WTC11 (cell line): ENCODE data around the gene FAHD1. TPM values are rescaled to one million over a fixed set of nuclear protein-coding genes. Genes with fewer than 3 reads are reported as not detected.

ENCODE experiments used
- ATAC-seq: fragments of 200-7000 bp; cut with Tn5 transposase; 2 replicates; pipeline ENCODE4 v1.10.0; 2021; ENCODE audit warnings: mild to moderate bottlenecking, moderate library complexity
- CTCF ChIA-PET: fragments of 300-600 bp; sonication (Branson Sonifier 250); formaldehyde crosslinking; loops from one replicate; lab custom pipeline; 2021; ENCODE audit warnings: antibody characterized with exemption; lab: Charles Lee
- POLR2A ChIA-PET: fragments of 350-600 bp; sonication (Branson Sonifier 250); formaldehyde crosslinking; loops from one replicate; lab custom pipeline; 2021; ENCODE audit warnings: antibody characterized with exemption; lab: Charles Lee
- DNase-seq: peaks from one replicate; pipeline ENCODE4 v3.0.0; 2021; ENCODE audit warnings: low spot score
- H3K27ac Mint-ChIP-seq: 2 replicates; pipeline ENCODE4 v1.8.0; 2021; ENCODE audit warnings: mixed read lengths
- H3K27me3 Mint-ChIP-seq: 2 replicates; pipeline ENCODE4 v1.8.0; 2021; ENCODE audit warnings: low read depth, mild to moderate bottlenecking, moderate library complexity, mixed read lengths
- H3K36me3 Mint-ChIP-seq: 2 replicates; pipeline ENCODE4 v1.8.0; 2021; ENCODE audit warnings: mixed read lengths
- H3K4me1 Mint-ChIP-seq: 2 replicates; pipeline ENCODE4 v1.8.0; 2022; ENCODE audit warnings: mixed read lengths
- H3K4me3 Mint-ChIP-seq: 2 replicates; pipeline ENCODE4 v1.8.0; 2021; ENCODE audit warnings: mild to moderate bottlenecking, moderate library complexity, mixed read lengths
- H3K9me3 Mint-ChIP-seq: 2 replicates; pipeline ENCODE4 v1.8.0; 2021; ENCODE audit warnings: mixed read lengths
- EMX1 ChIP-seq: fragments of 250-450 bp; sonication (Bioruptor Pico); IDR thresholded peaks from 2 replicates; pipeline ENCODE4 v1.8.0; 2021; ENCODE audit warnings: mild to moderate bottlenecking
- ESRRA ChIP-seq: sonication (generic); formaldehyde crosslinking; IDR thresholded peaks from 2 replicates; pipeline ENCODE4 v1.8.1; 2022; ENCODE audit warnings: mild to moderate bottlenecking, missing genetic modification reagents, borderline replicate concordance
- FOXP4 ChIP-seq: sonication (generic); formaldehyde crosslinking; IDR thresholded peaks from 2 replicates; pipeline ENCODE4 v1.8.0; 2022; ENCODE audit warnings: mild to moderate bottlenecking, missing genetic modification reagents
- MAX ChIP-seq: sonication (generic); formaldehyde crosslinking; IDR thresholded peaks from 2 replicates; pipeline ENCODE4 v1.8.0; 2022; ENCODE audit warnings: mild to moderate bottlenecking, missing genetic modification reagents
- MYBL2 ChIP-seq: sonication (generic); formaldehyde crosslinking; IDR thresholded peaks from 2 replicates; pipeline ENCODE4 v1.8.1; 2023; ENCODE audit warnings: mild to moderate bottlenecking, moderate library complexity, missing genetic modification reagents
- PREB ChIP-seq: sonication (generic); formaldehyde crosslinking; IDR thresholded peaks from 2 replicates; pipeline ENCODE4 v1.8.1; 2022; ENCODE audit warnings: mild to moderate bottlenecking, missing genetic modification reagents, moderate library complexity, borderline replicate concordance
- PRRX2 ChIP-seq: fragments of 250-450 bp; sonication (Bioruptor Pico); IDR thresholded peaks from 2 replicates; pipeline ENCODE4 v1.8.0; 2021; ENCODE audit warnings: mild to moderate bottlenecking
- SMAD4 ChIP-seq: sonication (generic); formaldehyde crosslinking; IDR thresholded peaks from 2 replicates; pipeline ENCODE4 v1.8.0; 2022; ENCODE audit warnings: mild to moderate bottlenecking, missing genetic modification reagents
- SOX15 ChIP-seq: fragments of 250-450 bp; sonication (Bioruptor Pico); IDR thresholded peaks from 2 replicates; pipeline ENCODE4 v1.9.0; 2021; ENCODE audit warnings: mild to moderate bottlenecking
- STAT6 ChIP-seq: sonication (generic); formaldehyde crosslinking; conservative IDR thresholded peaks from 2 replicates; pipeline ENCODE4 v1.8.1; 2023; ENCODE audit warnings: mild to moderate bottlenecking, low read depth, missing genetic modification reagents, moderate library complexity
- TEAD4 ChIP-seq: sonication (generic); formaldehyde crosslinking; IDR thresholded peaks from 2 replicates; pipeline ENCODE4 v1.8.0; 2022; ENCODE audit warnings: mild to moderate bottlenecking, missing genetic modification reagents
- ZMAT4 ChIP-seq: fragments of 250-450 bp; sonication (Bioruptor Pico); IDR thresholded peaks from 2 replicates; pipeline ENCODE4 v1.9.0; 2021; ENCODE audit warnings: mild to moderate bottlenecking
- ZNF138 ChIP-seq: sonication (generic); formaldehyde crosslinking; conservative IDR thresholded peaks from 2 replicates; pipeline ENCODE4 v1.8.1; 2022; ENCODE audit warnings: mild to moderate bottlenecking, moderate library complexity, missing genetic modification reagents
- ZNF396 ChIP-seq: fragments of 250-450 bp; sonication (Bioruptor Pico); IDR thresholded peaks from 2 replicates; pipeline ENCODE4 v1.8.0; 2021; ENCODE audit warnings: mild to moderate bottlenecking, moderate library complexity, borderline replicate concordance
- ZNF532 ChIP-seq: fragments of 250-450 bp; sonication (Bioruptor Pico); IDR thresholded peaks from 2 replicates; pipeline ENCODE4 v1.9.0; 2021; ENCODE audit warnings: mild to moderate bottlenecking, borderline replicate concordance
- total RNA-seq: library from RNA; stranded (reverse); gene quantifications from 3 replicates; pipeline ENCODE4 v1.2.3, GENCODE V29; 2021
- TF ChIP-seq, protein P1 (sequence below): sonication (generic); formaldehyde crosslinking; IDR thresholded peaks from 2 replicates; pipeline ENCODE4 v1.8.1; 2022; ENCODE audit warnings: mild to moderate bottlenecking, moderate library complexity, missing genetic modification reagents

The FAHD1 gene
- total RNA-seq, 1 experiment from 2014 or later: 14.3 TPM

DNA sequence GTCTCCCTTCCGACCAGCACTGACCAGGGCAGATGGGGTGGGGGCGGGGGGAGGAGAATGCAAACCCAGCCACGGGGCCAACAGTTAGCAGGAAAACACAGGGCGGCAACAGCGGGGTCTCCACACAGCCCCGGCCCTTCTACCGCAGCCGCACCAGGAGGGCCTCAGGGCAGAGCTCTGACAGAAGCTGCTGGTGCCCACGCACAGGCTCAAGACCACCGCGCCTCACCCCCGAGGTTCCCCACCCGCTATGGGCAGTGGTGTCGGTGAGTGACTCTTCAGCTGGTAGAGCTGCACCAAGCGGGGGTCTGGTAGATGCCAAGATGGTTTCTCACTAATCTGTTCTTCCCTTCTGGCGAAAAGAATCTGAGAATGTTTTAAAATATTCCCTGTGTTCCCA is 16.5 kb upstream of the FAHD1 start (continued):
- TF ChIP-seq ZNF532 (CRISPR knock-in tag) (no peak), FOXP4 (CRISPR knock-in tag) (no peak), SMAD4 (no peak)

GRCh38 chr16:1812732-1813163 is 14.3 kb upstream of the FAHD1 start:
- H3K36me3 Mint-ChIP-seq: peaks cover 7% of the 10 kb centered on the region
- no peaks in the 10 kb centered on the region for H3K9me3 Mint-ChIP-seq
- no peak overlapping the region for H3K27ac Mint-ChIP-seq
- ATAC-seq (peak; percentile 61), DNase-seq (peak; percentile 70)
- ChIA-PET POLR2A (no interaction called here), CTCF (interaction anchor here (0.6 to 2.3 kb wide), 7 partner anchors 11 to 191 kb away, joined by 3 to 16 read pairs (median 5); no protein-coding TSS in a partner anchor)
- TF ChIP-seq ZMAT4 (CRISPR knock-in tag): no peak
- TF ChIP-seq MAX (CRISPR knock-in tag): no peak
- no peak for TF ChIP-seq TEAD4 (CRISPR knock-in tag)
- TF ChIP-seq ESRRA (CRISPR knock-in tag): no peak
- no peak for TF ChIP-seq ZNF532 (CRISPR knock-in tag)
- no peak for TF ChIP-seq PRRX2
- TF ChIP-seq ZNF396 (CRISPR knock-in tag): no peak
- no peak for TF ChIP-seq SOX15 (CRISPR knock-in tag)
- TF ChIP-seq ZNF138 (CRISPR knock-in tag): no peak
- no peak for TF ChIP-seq PREB (CRISPR knock-in tag)
- TF ChIP-seq MYBL2: no peak
- TF ChIP-seq, protein P1, sequence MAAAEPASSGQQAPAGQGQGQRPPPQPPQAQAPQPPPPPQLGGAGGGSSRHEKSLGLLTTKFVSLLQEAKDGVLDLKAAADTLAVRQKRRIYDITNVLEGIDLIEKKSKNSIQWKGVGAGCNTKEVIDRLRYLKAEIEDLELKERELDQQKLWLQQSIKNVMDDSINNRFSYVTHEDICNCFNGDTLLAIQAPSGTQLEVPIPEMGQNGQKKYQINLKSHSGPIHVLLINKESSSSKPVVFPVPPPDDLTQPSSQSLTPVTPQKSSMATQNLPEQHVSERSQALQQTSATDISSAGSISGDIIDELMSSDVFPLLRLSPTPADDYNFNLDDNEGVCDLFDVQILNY (CRISPR knock-in tag): no peak
- no peak for TF ChIP-seq EMX1 (CRISPR knock-in tag)
- no peak for TF ChIP-seq STAT6 (CRISPR knock-in tag)
- H3K27me3 Mint-ChIP-seq: no peaks in the 10 kb centered on the region
- no peaks in the 10 kb centered on the region for H3K4me1 Mint-ChIP-seq
- no peak overlapping the region for H3K4me3 Mint-ChIP-seq
